Measurements from ENCODE around the gene PGLYRP2.

DNA sequence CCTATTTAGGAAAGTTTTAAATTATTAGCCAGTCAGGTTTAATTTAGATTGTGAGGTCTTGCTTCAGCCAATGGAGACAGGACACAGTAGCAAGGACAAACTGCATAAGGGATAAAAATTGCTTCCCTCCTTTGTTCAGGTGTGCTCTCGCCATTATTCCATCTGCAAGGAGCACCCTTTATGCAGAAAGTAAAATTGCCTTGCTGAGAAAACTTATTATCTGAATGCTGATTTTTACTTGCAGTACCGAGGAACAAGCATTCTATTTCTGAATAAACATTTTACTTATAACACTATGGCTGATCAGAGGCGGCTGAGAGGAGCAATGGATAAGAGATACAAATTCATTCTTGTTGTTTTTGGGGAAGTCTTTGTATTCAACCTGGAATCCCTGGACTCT lies 37.1 kb upstream of the PGLYRP2 start:
- no peak for TF ChIP-seq CTCF (conservative IDR thresholded peaks at IDR 0.05 in 1 of 2, IDR thresholded peaks at IDR 0.05 in 1 of 2; ENCODE audit: low read depth in 1 of 2, low read length in 2 of 2)
- TF ChIP-seq EZH2 (IDR thresholded peaks at IDR 0.05; ENCODE audit: low read length, missing control alignments), result no peak

Measured in fibroblast of lung (primary cell).